Breast epithelium (tissue), 3 donors: Measurements from ENCODE around the gene PPP1R26.

ENCODE experiments used
- CTCF ChIP-seq, 3 donors: fragments of 450-650 bp; IDR thresholded peaks; one replicate each; pipeline ENCODE4 v1.5.1; 2016 to 2017; ENCODE audit warnings: antibody characterized with exemption in 3 of 3, mild to moderate bottlenecking in 3 of 3, moderate library complexity in 3 of 3
- POLR2A ChIP-seq: fragments of 450-650 bp; IDR thresholded peaks from one replicate; pipeline ENCODE4 v1.6.1; 2016; ENCODE audit warnings: antibody characterized with exemption, mild to moderate bottlenecking, moderate library complexity
- POLR2AphosphoS5 ChIP-seq, 3 donors: sonication (generic); formaldehyde crosslinking; IDR thresholded peaks; one replicate each; pipeline ENCODE4 v1.6.1; 2017; ENCODE audit warnings: antibody characterized with exemption in 3 of 3

GRCh38 chr9:135501261-135502167, 21.9 kb downstream of the PPP1R26 start:
- no peak for TF ChIP-seq POLR2A
- TF ChIP-seq POLR2AphosphoS5 (IDR thresholded peaks at IDR 0.05): no peak
- TF ChIP-seq CTCF (IDR thresholded peaks at IDR 0.05): no peak
